Measurements from ENCODE around the gene LSM8. TPM values are rescaled to one million over a fixed set of nuclear protein-coding genes. Genes with fewer than 3 reads are reported as not detected.

LSM8 gene
- total RNA-seq, 2 experiments from 2014 or later, result 47.1 to 49.4 TPM

GRCh38 chr7:118220583-118220982 is 36.6 kb downstream of the LSM8 start:
- ATAC-seq (ENCODE audit: poor library complexity), result no peak
- intact Hi-C loops (cut with DNase I, micrococcal nuclease), result no loop called here

GRCh38 chr7:118222591-118222990 is 38.6 kb downstream of the LSM8 start:
- Histone ChIP-seq H3K27ac (ENCODE audit: low read depth in 1 of 2, low read length in 2 of 2) (no peak overlapping the region), H3K36me3 (ENCODE audit: insufficient read depth, low read length) (no peaks in the 10 kb centered on the region), H3K27me3 (ENCODE audit: control insufficient read depth in 1 of 2, insufficient read depth in 2 of 2, low read length in 2 of 2) (peaks cover 0 to 6% of the 10 kb centered on the region in 2 experiments), H3K4me3 (ENCODE audit: low read length) (no peak overlapping the region), H3K9me3 (ENCODE audit: control insufficient read depth in 1 of 2, insufficient read depth in 1 of 2, low read length in 2 of 2) (peaks cover 0 to 3% of the 10 kb centered on the region in 2 experiments), H3K4me1 (ENCODE audit: insufficient read depth, low read length) (no peaks in the 10 kb centered on the region)
- Mint-ChIP-seq H3K27ac (no peak overlapping the region), H3K36me3 (ENCODE audit: low read depth) (no peaks in the 10 kb centered on the region), H3K4me1 (ENCODE audit: low read depth) (no peaks in the 10 kb centered on the region), H3K9me3 (no peaks in the 10 kb centered on the region), H3K27me3 (peaks cover 10% of the 10 kb centered on the region), H3K4me3 (no peak overlapping the region)
- CTCF ChIA-PET, result no interaction called here
- TF ChIP-seq CTCF (IDR thresholded peaks at IDR 0.05), result no peak
- POLR2A ChIA-PET, result no interaction called here
- DNase-seq (no peak), ATAC-seq (ENCODE audit: poor library complexity) (no peak)
- intact Hi-C loops (cut with DNase I, micrococcal nuclease), result no loop called here

More at GRCh38 chr7:118220583-118220982, 36.6 kb downstream of the LSM8 start:
- Histone ChIP-seq H3K27me3 (ENCODE audit: control insufficient read depth in 1 of 2, insufficient read depth in 2 of 2, low read length in 2 of 2) (peaks cover 0 to 6% of the 10 kb centered on the region in 2 experiments), H3K36me3 (ENCODE audit: insufficient read depth, low read length) (no peaks in the 10 kb centered on the region), H3K4me1 (ENCODE audit: insufficient read depth, low read length) (no peaks in the 10 kb centered on the region), H3K9me3 (ENCODE audit: control insufficient read depth in 1 of 2, insufficient read depth in 1 of 2, low read length in 2 of 2) (peaks cover 0 to 3% of the 10 kb centered on the region in 2 experiments), H3K4me3 (ENCODE audit: low read length) (no peak overlapping the region), H3K27ac (ENCODE audit: low read depth in 1 of 2, low read length in 2 of 2) (no peak overlapping the region)
- no peaks in the 10 kb centered on the region for H3K9me3 Mint-ChIP-seq
- peaks cover 10% of the 10 kb centered on the region for H3K27me3 Mint-ChIP-seq
- no peaks in the 10 kb centered on the region for H3K4me1 Mint-ChIP-seq (ENCODE audit: low read depth)
- no peak overlapping the region for H3K27ac Mint-ChIP-seq
- no peak overlapping the region for H3K4me3 Mint-ChIP-seq
- CTCF ChIA-PET, result no interaction called here
- no peaks in the 10 kb centered on the region for H3K36me3 Mint-ChIP-seq (ENCODE audit: low read depth)
- POLR2A ChIA-PET, result no interaction called here
- no peak for TF ChIP-seq CTCF (IDR thresholded peaks at IDR 0.05)
- no peak for DNase-seq

- intact Hi-C loops (cut with DNase I, micrococcal nuclease), result no loop called here
- CTCF ChIA-PET, result no interaction called here
These were observed 40.6 kb downstream of the LSM8 start, which contains the start of gene ANKRD7 for GRCh38 chr7:118224521-118224920. TSS of gene ANKRD7 (plus strand) at chr7:118224704. CDS start at chr7:118224831, 127 bp downstream.

More at GRCh38 chr7:118224521-118224920, 40.6 kb downstream of the LSM8 start, which contains the start of gene ANKRD7:
- no peaks in the 10 kb centered on the region for H3K4me1 Mint-ChIP-seq (ENCODE audit: low read depth)
- H3K27me3 ChIP-seq (ENCODE audit: control insufficient read depth in 1 of 2, insufficient read depth in 2 of 2, low read length in 2 of 2), result peaks cover 0 to 6% of the 10 kb centered on the region in 2 experiments
- H3K9me3 Mint-ChIP-seq, result no peaks in the 10 kb centered on the region
- DNase-seq (no peak), ATAC-seq (ENCODE audit: poor library complexity) (no peak)
- peaks cover 0 to 3% of the 10 kb centered on the region in 2 experiments for H3K9me3 ChIP-seq (ENCODE audit: control insufficient read depth in 1 of 2, insufficient read depth in 1 of 2, low read length in 2 of 2)
- no peak within 1 kb of the TSS for H3K27ac Mint-ChIP-seq
- H3K36me3 ChIP-seq (ENCODE audit: insufficient read depth, low read length), result no peaks in the 10 kb centered on the region
- POLR2A ChIA-PET, result no interaction called here
- H3K27ac ChIP-seq (ENCODE audit: low read depth in 1 of 2, low read length in 2 of 2), result no peak within 1 kb of the TSS
- no peak within 1 kb of the TSS for H3K4me3 ChIP-seq (ENCODE audit: low read length)
- no peaks in the 10 kb centered on the region for H3K36me3 Mint-ChIP-seq (ENCODE audit: low read depth)
- TF ChIP-seq CTCF (IDR thresholded peaks at IDR 0.05), result no peak
- H3K4me3 Mint-ChIP-seq, result no peak within 1 kb of the TSS
- no peaks in the 10 kb centered on the region for H3K4me1 ChIP-seq (ENCODE audit: insufficient read depth, low read length)
- H3K27me3 Mint-ChIP-seq, result peaks cover 9% of the 10 kb centered on the region
